ENCODE results near the gene CFAP157. TPM values are rescaled to one million over a fixed set of nuclear protein-coding genes. Genes with fewer than 3 reads are reported as not detected.

The CFAP157 gene
- total RNA-seq, 1 donor from 2014 or later, result not detected

- no peak for DNase-seq
- Mint-ChIP-seq H3K4me3 (no peak overlapping the region), H3K27me3 (peaks cover 26% of the 10 kb centered on the region), H3K36me3 (ENCODE audit: low read depth) (no peaks in the 10 kb centered on the region), H3K27ac (no peak overlapping the region), H3K4me1 (no peaks in the 10 kb centered on the region), H3K9me3 (no peaks in the 10 kb centered on the region)
- CTCF ChIA-PET, result no interaction called here
- no peak for ATAC-seq (ENCODE audit: low read depth)
- no peak for TF ChIP-seq CTCF (IDR thresholded peaks at IDR 0.05)
- POLR2A ChIA-PET, result no interaction called here
- intact Hi-C loops (cut with micrococcal nuclease), result no loop called here
Observed at GRCh38 chr9:127664678-127665507, 41.9 kb upstream of the CFAP157 start.

GRCh38 chr9:127667127-127667844 is 39.5 kb upstream of the CFAP157 start:
- no peak for DNase-seq
- Mint-ChIP-seq H3K27me3 (peaks cover 25% of the 10 kb centered on the region), H3K36me3 (ENCODE audit: low read depth) (no peaks in the 10 kb centered on the region), H3K4me1 (no peaks in the 10 kb centered on the region), H3K4me3 (no peak overlapping the region), H3K27ac (no peak overlapping the region), H3K9me3 (no peaks in the 10 kb centered on the region)
- intact Hi-C loops (cut with micrococcal nuclease), result no loop called here
- TF ChIP-seq CTCF (IDR thresholded peaks at IDR 0.05), result no peak
- CTCF ChIA-PET, result no interaction called here
- ATAC-seq (ENCODE audit: low read depth), result no peak
- POLR2A ChIA-PET, result no interaction called here

DNA sequence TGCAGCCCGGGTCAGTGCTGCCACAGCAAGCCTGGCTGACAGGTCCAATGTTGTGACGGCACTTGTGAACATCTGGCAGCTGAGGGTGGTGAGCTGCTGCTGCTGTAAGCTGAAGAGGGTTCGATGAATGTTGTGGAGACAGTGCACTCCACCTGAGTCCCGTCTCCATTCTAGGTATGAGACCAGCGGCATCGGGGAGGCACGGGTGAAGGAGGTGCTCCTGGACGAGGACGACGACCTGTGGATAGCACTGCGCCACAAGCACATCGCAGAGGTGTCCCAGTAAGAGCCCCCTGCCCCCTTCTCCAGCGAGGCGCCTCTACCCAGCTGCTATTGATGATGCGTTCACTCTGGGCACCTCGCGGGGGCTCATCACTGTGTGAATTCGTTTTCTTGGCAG is 38.9 kb upstream of the CFAP157 start:
- Mint-ChIP-seq H3K27me3 (peaks cover 21% of the 10 kb centered on the region), H3K9me3 (no peaks in the 10 kb centered on the region), H3K4me1 (no peaks in the 10 kb centered on the region), H3K36me3 (ENCODE audit: low read depth) (no peaks in the 10 kb centered on the region), H3K4me3 (no peak overlapping the region), H3K27ac (no peak overlapping the region)
- ATAC-seq (ENCODE audit: low read depth), result no peak
- intact Hi-C loops (cut with micrococcal nuclease), result no loop called here
- CTCF ChIA-PET, result no interaction called here
- no peak for TF ChIP-seq CTCF (IDR thresholded peaks at IDR 0.05)
- DNase-seq, result no peak
- POLR2A ChIA-PET, result no interaction called here

- no peak for TF ChIP-seq CTCF (IDR thresholded peaks at IDR 0.05)
- Mint-ChIP-seq H3K36me3 (ENCODE audit: low read depth) (no peaks in the 10 kb centered on the region), H3K27me3 (peaks cover 3% of the 10 kb centered on the region), H3K4me3 (no peak overlapping the region), H3K4me1 (no peaks in the 10 kb centered on the region), H3K9me3 (no peaks in the 10 kb centered on the region), H3K27ac (no peak overlapping the region)
- DNase-seq (no peak), ATAC-seq (ENCODE audit: low read depth) (no peak)
- intact Hi-C loops (cut with micrococcal nuclease), result no loop called here
- ChIA-PET CTCF (no interaction called here), POLR2A (no interaction called here)
Observed at GRCh38 chr9:127673234-127673633, 33.6 kb upstream of the CFAP157 start.

- intact Hi-C loops (cut with micrococcal nuclease), result no loop called here
- CTCF ChIA-PET, result no interaction called here
Observed at GRCh38 chr9:127676638-127677037, 30.1 kb upstream of the CFAP157 start.

More at GRCh38 chr9:127676638-127677037, 30.1 kb upstream of the CFAP157 start:
- no peaks in the 10 kb centered on the region for H3K9me3 Mint-ChIP-seq
- DNase-seq, result no peak
- no peak for TF ChIP-seq CTCF (IDR thresholded peaks at IDR 0.05)
- POLR2A ChIA-PET, result no interaction called here
- H3K4me3 Mint-ChIP-seq, result no peak overlapping the region
- no peaks in the 10 kb centered on the region for H3K4me1 Mint-ChIP-seq
- H3K36me3 Mint-ChIP-seq (ENCODE audit: low read depth), result no peaks in the 10 kb centered on the region
- no peak for ATAC-seq (ENCODE audit: low read depth)
- peaks cover 14% of the 10 kb centered on the region for H3K27me3 Mint-ChIP-seq
- no peak overlapping the region for H3K27ac Mint-ChIP-seq

Measured in activated B cell treated with CpG ODN at 0.5 μM for 24 hours (primary cell).